GM18861 (cell line): ENCODE data around the gene HES6.
A peak's percentile ranks its signal among the peaks of the same experiment; 100 is the strongest.

Experiments
- ATAC-seq: cut with Tn5 transposase; IDR thresholded peaks from one replicate; pipeline ENCODE4 v1.9.1; 2021; ENCODE audit not compliant: unreplicated experiment

Gene HES6, protein sequence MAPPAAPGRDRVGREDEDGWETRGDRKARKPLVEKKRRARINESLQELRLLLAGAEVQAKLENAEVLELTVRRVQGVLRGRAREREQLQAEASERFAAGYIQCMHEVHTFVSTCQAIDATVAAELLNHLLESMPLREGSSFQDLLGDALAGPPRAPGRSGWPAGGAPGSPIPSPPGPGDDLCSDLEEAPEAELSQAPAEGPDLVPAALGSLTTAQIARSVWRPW

DNA sequence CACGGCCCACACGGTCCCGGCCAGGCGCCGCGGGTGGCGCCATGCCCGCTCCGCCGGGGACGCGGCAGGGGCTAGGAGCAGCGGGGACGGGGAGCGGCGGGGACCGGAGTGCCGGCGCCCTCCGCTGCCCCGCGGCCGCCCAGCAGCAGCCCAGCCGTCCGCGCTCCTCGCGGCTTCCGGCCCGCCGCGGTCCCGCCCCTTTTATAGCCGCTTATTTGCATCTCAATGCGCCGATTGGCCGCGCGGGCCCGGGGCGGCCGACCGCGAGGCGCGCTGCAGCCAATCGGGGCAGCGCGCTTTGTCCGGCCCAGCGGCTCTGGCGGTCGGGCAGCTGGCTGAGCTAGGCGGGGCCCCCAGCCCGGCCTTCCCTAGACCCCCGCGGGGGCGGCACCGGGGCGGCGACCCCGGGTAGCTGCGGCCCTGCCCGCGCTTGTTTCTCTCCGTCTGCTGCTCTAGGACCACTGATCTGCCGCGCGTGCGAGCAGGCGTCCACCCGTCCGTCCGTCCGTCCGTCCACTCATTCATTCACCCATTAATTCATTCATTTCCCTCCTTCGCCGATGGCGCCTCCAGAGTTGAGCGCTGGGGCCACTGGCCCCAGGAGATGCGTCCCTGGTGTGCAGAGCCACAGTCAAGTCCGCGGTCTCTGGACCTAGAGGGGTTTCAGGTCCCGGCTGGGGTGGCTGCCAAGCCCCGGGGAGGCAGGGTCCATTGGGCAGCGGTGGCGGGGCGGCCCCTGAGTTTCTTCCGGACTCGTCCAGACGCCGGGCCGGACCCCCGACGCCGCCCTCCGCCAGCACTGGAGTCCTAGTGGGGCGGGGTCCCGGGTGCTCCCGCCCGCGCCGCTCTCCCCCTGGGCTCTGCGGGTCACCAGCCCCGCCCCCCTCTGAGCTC lies at the start of gene HES6:
HES6 (minus strand) TSS at position 176 of the 894 bp plus-strand sequence; CDS start at position 43, 133 bp downstream.
- peak; percentile 84 for ATAC-seq

DNA sequence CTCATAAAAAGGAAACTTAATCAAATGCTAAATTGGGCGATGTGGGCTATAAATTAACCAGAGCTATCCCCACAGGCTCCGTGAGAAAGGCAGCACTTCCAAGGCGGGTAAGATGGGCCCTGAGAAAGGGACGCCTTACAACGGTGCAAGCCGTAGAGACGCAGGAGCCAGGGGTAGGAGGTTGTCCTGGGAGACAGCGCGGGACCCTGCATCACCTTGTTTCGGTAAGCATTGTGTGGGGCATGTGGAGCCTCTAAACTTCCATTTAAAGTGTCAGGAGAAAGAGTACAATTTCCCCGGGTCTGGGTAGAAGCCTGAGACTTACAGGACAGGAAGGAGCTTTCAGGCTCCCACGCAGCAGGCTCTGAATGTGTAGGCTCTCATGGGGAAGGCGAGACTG lies 49.7 kb upstream of the HES6 start:
- no peak for ATAC-seq

DNA sequence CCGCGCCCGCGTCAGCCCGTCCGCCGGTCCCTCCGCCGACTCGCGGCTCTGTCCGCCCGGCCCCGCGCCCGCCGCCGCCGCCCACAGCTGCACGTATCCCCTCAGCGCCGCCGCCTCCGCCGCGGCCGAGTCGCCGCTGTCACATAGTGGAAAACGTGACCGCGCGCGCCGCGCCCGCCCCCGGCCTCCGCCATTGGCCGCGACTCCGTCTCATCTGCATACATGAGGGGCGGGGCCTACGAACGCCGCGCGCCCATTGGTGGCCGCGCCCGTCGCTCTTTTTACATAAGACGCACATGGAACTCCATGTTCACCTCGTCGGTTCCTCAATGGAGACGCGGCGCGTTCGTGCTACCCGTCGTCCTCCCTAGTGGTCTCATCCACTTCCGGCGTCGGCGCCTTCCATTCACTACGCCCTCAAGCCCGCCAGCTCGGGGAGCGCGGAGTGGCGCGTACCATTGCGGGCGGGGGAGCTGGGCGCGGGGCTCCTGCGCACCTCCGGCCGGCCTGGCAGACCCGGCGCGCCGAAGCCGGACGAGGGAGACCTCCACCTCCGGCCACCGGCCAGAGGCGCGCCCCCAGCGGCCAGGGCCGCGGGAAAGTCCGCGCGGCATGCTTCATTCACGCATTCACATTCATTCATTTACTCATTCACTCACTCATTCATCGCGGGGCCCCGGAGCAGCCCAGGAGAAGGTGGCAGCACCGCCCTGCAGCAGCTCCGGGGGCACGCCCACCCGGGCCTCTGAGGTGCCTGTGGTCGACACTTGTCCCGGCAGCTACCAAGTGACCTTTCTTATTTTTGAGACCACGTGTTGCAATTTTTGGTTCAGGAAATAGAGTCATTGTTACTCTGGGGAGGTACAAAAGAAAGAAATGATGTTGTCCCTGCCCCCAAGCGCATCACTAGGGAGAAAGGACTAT lies 49.1 kb upstream of the HES6 start:
- peak; percentile 84 for ATAC-seq

DNA sequence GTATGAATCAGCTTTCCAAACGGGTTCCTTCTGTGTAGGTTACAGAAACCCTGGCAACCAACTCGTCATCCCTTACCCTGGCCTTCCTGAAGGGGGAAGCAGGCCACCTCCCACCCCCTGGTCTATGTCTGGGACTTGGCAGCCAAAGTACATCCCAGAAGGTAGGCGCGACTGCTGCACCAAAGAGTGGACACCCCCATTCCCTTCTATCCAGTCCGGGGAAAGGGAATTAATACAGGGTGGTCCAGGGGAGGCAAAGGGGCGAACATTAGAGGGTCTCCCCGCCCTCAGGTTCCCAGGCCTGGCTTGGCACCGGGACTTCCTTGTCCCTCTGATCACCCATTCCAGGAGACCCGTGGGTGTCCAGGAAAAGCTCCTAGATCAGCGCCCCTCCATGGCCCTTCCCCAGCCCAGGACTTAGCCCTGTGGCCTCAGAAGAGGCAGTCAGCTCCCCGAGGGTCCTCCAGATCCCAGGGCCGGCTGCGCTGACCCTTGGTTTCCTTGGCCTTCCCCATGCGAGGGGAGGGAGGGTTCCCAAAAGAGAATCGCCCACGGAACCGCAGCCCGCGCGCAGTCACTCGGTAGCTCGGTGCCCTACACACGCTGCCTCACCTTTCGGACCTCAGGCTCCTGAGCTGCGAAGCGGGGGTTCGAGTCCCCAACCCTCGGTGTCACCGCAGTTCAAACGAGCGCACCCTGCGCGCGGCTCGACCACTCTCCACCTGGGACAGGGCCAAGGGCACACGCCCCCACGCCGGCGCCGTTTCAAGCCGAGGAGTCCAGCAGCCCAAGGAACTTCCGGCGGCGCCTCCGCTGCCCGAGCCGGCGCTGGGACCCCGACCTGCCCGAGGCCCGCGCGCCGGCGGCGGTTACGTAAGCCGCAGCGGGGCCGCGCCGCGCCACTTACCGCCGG lies 48.2 kb upstream of the HES6 start, which contains the start of gene PER2:
PER2 (minus strand) TSS at position 874 of the 913 bp plus-strand sequence. CDS start 10,674 bp downstream, outside the sequence.
- peak; percentile 19 for ATAC-seq

DNA sequence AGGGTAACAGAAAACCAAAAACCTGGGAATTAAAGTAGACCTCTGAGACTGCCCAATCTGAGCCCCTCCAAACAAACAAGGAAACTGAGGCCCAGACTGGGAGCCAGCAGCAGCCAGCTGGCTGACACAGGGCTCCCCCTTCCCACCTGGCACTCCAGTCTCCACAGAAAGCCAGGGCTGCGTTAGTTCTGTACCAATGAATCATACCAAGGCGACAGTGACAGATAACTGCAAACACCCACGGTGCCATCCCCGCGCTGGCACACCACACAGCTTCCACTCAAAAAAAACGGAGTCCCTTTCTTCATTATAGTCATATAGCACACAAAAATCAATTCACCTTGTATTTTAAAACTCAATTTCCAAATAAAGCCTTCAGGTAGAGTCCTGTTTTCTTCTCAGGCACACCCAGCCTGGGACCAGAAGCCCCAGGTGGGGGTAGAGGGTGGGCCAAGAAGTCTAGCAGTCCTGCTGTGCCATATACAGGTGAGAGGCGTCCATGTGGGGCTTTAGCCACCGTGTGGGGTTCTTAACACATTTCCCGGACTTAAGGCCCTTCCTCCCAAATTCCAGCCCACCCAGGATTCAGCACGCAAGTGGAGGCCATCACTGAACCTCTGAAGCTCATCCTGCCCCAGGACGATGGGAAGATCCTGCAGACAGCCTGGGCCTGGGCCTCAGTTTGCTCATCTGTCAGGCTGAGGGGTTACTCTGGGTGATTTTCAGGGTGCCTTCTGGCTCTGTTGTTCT lies 47.3 kb upstream of the HES6 start:
- ATAC-seq = no peak

GRCh38 chr2:238286551-238286950 lies 46.7 kb upstream of the HES6 start:
- ATAC-seq = no peak

- no peak for ATAC-seq
Observed at GRCh38 chr2:238286095-238286494, 46.3 kb upstream of the HES6 start.

DNA sequence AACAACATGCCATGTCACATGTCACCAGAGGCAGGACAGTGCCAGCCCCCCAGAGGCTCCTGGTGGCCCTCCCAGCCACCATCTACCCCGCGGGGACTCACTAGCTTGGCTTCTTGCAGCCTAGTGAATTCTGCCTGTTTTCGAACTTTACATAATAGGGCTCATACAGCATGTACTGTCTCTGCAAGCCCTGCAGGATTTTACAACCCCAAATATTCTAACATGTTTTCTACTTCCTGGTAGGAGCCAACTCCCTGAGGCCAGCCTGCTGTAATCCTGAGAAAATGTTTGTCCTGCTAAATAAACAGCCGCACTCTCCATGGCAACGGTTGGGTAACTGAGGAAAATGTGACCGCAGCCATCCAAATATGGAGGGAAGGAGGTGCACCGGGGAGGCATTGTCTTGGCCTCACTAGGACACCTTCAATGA lies 45.8 kb upstream of the HES6 start:
- no peak for ATAC-seq

DNA sequence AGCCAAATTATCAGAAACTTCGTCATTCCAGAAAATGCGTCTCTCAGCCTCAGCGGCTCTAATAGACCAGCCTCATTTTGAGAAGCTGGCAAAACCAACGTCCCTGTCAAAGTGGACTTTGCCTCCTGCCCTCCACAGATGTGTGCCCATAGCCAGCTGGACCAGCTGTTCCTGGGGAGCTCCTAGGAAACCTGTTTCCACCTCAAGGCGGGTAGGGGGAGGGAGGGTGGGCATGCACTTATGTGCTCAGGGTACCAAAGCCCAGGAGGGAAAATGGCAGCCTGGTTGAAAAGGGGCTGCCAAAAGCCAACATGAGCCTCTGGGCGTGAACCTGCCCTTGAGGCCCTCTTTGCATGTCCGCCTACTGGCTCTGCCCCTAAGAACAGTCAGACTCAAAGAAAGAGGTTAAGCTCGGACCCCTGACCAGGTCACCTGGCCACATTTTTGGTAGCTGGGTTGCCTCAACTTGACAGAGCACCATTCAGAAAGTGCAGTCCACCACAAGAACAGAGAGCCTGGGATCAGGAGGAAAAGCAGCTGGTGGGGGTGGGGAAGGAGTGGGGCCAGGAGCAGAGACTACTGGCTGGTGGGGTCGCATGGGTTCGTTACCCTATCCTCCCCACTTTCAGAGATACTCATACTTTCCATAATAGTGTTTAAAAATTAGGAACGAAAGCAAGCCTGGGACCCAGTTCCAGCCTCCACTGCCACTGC lies 45.1 kb upstream of the HES6 start:
- no peak for ATAC-seq

- no peak for ATAC-seq
Observed at GRCh38 chr2:238282861-238283738, 43.3 kb upstream of the HES6 start.

- ATAC-seq = no peak
Observed at GRCh38 chr2:238281826-238282480, 42.1 kb upstream of the HES6 start.

DNA sequence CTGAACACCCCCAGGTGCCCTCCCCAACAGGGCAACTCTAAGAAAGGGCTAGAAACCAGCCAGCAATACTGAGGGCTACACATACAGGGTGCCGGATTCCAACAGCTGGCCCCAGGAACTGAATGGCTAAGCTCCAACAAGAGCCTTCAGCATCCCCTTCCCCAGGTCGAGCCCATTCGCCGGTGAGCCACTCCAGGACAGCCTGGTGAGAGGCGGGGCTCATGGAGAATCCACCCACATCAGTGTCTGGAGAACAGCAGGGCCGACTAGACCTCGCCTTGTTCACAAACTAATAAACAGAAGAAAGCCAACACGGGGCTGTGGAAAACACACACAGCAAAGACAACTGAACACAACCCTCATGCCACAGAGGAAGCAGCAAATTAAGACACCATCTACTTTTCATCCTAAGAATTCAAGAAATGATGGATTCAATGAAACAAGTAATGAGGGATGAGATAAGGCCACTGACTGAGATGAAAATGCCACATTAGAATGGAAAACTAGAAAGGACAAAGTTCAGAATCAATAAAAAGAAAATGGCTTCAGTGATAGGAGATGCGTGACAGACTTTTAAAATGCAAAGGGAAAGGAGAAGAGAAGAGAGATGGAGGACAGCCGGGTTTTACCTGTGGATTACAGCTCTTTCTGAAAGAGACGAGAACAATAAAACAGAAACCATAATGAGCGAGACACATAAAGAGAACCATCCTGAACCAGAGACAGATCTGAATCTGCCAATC lies 40.4 kb upstream of the HES6 start:
- ATAC-seq = no peak

DNA sequence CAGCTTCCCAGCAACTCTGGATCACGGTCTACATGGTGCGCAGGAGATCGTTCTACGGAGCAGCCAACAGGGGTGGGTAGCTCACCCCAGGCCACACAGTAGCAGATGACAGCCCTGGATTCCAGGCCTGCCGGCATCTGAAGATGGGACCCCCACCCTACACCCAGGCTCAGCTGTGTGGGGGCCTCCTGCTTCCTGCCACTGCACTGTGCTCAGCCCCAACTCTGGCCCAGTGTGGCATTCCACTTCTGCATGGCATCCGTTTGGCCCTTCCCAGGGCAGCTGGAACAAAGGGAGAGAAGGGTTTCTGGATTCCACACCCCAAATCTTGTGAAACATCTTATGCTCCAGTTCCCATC lies 39.5 kb upstream of the HES6 start:
- no peak for ATAC-seq

DNA sequence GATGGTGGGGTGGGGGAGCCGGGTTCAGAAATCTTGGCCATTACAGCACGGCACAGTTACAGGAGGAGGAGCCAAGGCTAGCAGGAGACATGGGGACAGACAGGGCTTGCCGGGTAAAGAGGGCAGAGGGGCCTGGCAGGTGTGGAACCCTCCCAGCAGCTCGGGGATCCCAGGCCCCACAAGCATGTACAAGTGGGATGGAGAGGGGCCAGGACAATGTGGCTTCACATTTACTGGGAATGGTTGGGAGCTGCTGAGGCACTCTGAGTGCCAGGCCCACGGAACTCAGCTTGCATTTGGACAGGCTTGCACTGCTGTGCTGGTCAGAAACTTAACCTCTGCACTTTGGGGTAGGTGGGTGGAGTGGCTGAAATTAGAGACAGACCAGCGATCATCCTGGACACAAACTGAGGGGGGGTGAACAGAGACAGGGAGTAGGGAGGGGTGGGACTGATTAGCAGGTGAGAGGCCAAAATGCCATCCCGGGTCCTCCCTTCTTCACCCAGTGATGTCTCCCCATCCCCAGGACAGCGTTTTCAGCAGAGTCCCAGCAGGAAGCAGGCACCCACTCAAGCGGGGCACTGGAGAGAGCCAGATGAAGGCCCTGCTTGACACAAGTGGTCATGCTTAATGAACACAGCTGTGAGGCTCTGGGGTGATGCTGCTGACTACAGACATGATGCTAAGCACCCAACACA lies 38.9 kb upstream of the HES6 start:
- no peak for ATAC-seq

GRCh38 chr2:238277695-238278094 lies 37.9 kb upstream of the HES6 start:
- ATAC-seq = no peak
